Common myeloid progenitor, CD34-positive (primary cell): ENCODE data around the gene EFHB.
"Not testable (repeated sequence)": the region's sequence is repeated elsewhere in the genome, so short reads cannot be mapped to it uniquely, and the experiment has no call there.

ENCODE experiments used
- CTCF ChIA-PET: fragments of 350-600 bp; sonication (Branson Sonifier 250); formaldehyde crosslinking; loops from one replicate; lab custom pipeline; 2021; ENCODE audit warnings: antibody characterized with exemption; lab: Charles Lee
- POLR2A ChIA-PET: fragments of 350-600 bp; sonication (Branson Sonifier 250); formaldehyde crosslinking; loops from one replicate; lab custom pipeline; 2021; ENCODE audit warnings: antibody characterized with exemption; lab: Charles Lee
- DNase-seq, 3 donors: peaks; one replicate each; pipeline versions ENCODE4 v3.0.0 to v3.0.0-alpha.2; 2013
- H3K27ac ChIP-seq, 2 experiments: 1 replicate in 1 of 2; 2 replicates in 1 of 2; pipeline ENCODE4 v1.7.0; 2013; ENCODE audit warnings: inconsistent platforms in 2 of 2, low read length in 2 of 2, mild to moderate bottlenecking in 2 of 2, low read depth in 1 of 2, moderate library complexity in 1 of 2; ENCODE audit not compliant: severe bottlenecking in 2 of 2, insufficient read depth in 1 of 2, poor library complexity in 1 of 2
- H3K27me3 ChIP-seq, 5 experiments: replicated peaks in 2 of 5; 1 replicate in 3 of 5; 2 replicates in 2 of 5; pipeline versions ENCODE4 v1.6.1 to v1.7.0; 2013; ENCODE audit warnings: low read length in 4 of 5, mild to moderate bottlenecking in 2 of 5, moderate library complexity in 2 of 5, inconsistent platforms in 1 of 5; ENCODE audit not compliant: insufficient read depth in 5 of 5, control insufficient read depth in 4 of 5
- H3K36me3 ChIP-seq, 4 experiments: 1 replicate in 2 of 4; 2 replicates in 2 of 4; pipeline versions ENCODE4 v1.6.1 to v1.7.0; 2013; ENCODE audit warnings: low read length in 3 of 4, control low read depth in 1 of 4, mild to moderate bottlenecking in 1 of 4; ENCODE audit not compliant: control insufficient read depth in 4 of 4, insufficient read depth in 4 of 4
- H3K4me1 ChIP-seq, 4 experiments: 1 replicate in 3 of 4; 2 replicates in 1 of 4; pipeline versions ENCODE4 v1.6.1 to v1.7.1; 2013; ENCODE audit warnings: low read length in 3 of 4, mild to moderate bottlenecking in 3 of 4, control low read depth in 1 of 4, inconsistent platforms in 1 of 4, moderate library complexity in 1 of 4; ENCODE audit not compliant: control insufficient read depth in 4 of 4, insufficient read depth in 4 of 4; ENCODE audit errors: control extremely low read depth in 1 of 4
- H3K4me3 ChIP-seq, 7 experiments: 1 replicate in 4 of 7; 2 replicates in 3 of 7; pipeline versions ENCODE4 v1.5.1 to v1.7.0; 2013; ENCODE audit warnings: mild to moderate bottlenecking in 7 of 7, low read length in 6 of 7, moderate library complexity in 6 of 7, inconsistent platforms in 2 of 7, low read depth in 2 of 7, control low read depth in 1 of 7; ENCODE audit not compliant: insufficient read depth in 4 of 7, control insufficient read depth in 1 of 7; ENCODE audit errors: extremely low read depth in 1 of 7
- H3K9me3 ChIP-seq, 5 experiments: 1 replicate in 4 of 5; 2 replicates in 1 of 5; pipeline versions ENCODE4 v1.6.1 to v1.7.1; 2013; ENCODE audit warnings: low read length in 4 of 5, mild to moderate bottlenecking in 2 of 5, inconsistent platforms in 1 of 5, low read depth in 1 of 5, moderate library complexity in 1 of 5; ENCODE audit not compliant: control insufficient read depth in 4 of 5, insufficient read depth in 2 of 5; ENCODE audit errors: control extremely low read depth in 1 of 5
- WGBS: methylation state at CpG from one replicate; pipeline ENCODE4 v1.1.5; 2013; ENCODE audit not compliant: insufficient coverage; 5-methylcytosine and 5-hydroxymethylcytosine counted together

Gene EFHB

GRCh38 chr3:19903649-19904048 is 30.4 kb downstream of the EFHB start:
- 100% methylated on average over 1 of the region's 2 CpGs for WGBS
- DNase-seq: no peak
- no peak overlapping the region for H3K27ac ChIP-seq
- H3K9me3 ChIP-seq: no peaks in the 10 kb centered on the region
- ChIA-PET POLR2A (no interaction called here), CTCF (no interaction called here)
- no peaks in the 10 kb centered on the region for H3K27me3 ChIP-seq
- H3K4me3 ChIP-seq: no peak overlapping the region
- H3K4me1 ChIP-seq: peaks cover 0 to 7% (median 1%) of the 10 kb centered on the region in 4 experiments
- no peaks in the 10 kb centered on the region for H3K36me3 ChIP-seq

- Histone ChIP-seq H3K36me3 (no peaks in the 10 kb centered on the region), H3K27me3 (no peaks in the 10 kb centered on the region), H3K4me1 (peaks cover 0 to 7% (median 1%) of the 10 kb centered on the region in 4 experiments), H3K27ac (no peak overlapping the region), H3K9me3 (no peaks in the 10 kb centered on the region), H3K4me3 (no peak overlapping the region)
- WGBS: 51% methylated on average over 4 of the region's 4 CpGs
- DNase-seq: peak; percentile 11 to 59 (median 53)
- ChIA-PET POLR2A (no interaction called here), CTCF (interaction anchor here (1.0 to 1.3 kb wide), 2 partner anchors 10 to 16 kb away, joined by 3 to 4 read pairs; no protein-coding TSS in a partner anchor)
Observed at GRCh38 chr3:19901918-19902317, 32.1 kb downstream of the EFHB start.

GRCh38 chr3:19901337-19901736 is 32.7 kb downstream of the EFHB start:
- Histone ChIP-seq H3K27me3 (no peaks in the 10 kb centered on the region), H3K36me3 (no peaks in the 10 kb centered on the region), H3K4me3 (no peak overlapping the region), H3K27ac (no peak overlapping the region), H3K4me1 (peaks cover 0 to 7% (median 1%) of the 10 kb centered on the region in 4 experiments), H3K9me3 (no peaks in the 10 kb centered on the region)
- no CpG with 5 or more reads among the region's 5 CpGs for WGBS
- CTCF ChIA-PET: interaction anchor here (1.0 to 1.3 kb wide), 2 partner anchors 9 to 15 kb away, joined by 3 to 4 read pairs; no protein-coding TSS in a partner anchor
- DNase-seq: peak in 2 of 3 donors; percentile 6 to 16
- POLR2A ChIA-PET: no interaction called here

- POLR2A ChIA-PET, CTCF ChIA-PET, H3K4me1 ChIP-seq, H3K9me3 ChIP-seq, DNase-seq, H3K27ac ChIP-seq, H3K27me3 ChIP-seq, H3K4me3 ChIP-seq, H3K36me3 ChIP-seq: not testable (repeated sequence)
- 100% methylated on average over 5 of the region's 7 CpGs for WGBS
Observed at GRCh38 chr3:19899833-19900232, 34.2 kb downstream of the EFHB start.

GRCh38 chr3:19899264-19899663 is 34.8 kb downstream of the EFHB start:
- POLR2A ChIA-PET: no interaction called here
- peaks cover 0 to 7% (median 1%) of the 10 kb centered on the region in 4 experiments for H3K4me1 ChIP-seq
- H3K27me3 ChIP-seq: no peaks in the 10 kb centered on the region
- CTCF ChIA-PET: no interaction called here
- 100% methylated on average over 1 of the region's 2 CpGs for WGBS
- DNase-seq: no peak
- no peaks in the 10 kb centered on the region for H3K36me3 ChIP-seq
- no peak overlapping the region for H3K4me3 ChIP-seq
- no peaks in the 10 kb centered on the region for H3K9me3 ChIP-seq
- no peak overlapping the region for H3K27ac ChIP-seq

GRCh38 chr3:19898721-19899120 is 35.3 kb downstream of the EFHB start:
- POLR2A ChIA-PET: no interaction called here
- DNase-seq: no peak

GRCh38 chr3:19891740-19892139 is 42.3 kb downstream of the EFHB start:
- POLR2A ChIA-PET: interaction anchor here (0.6 kb wide), 1 partner anchor 16 kb away, joined by 4 read pairs; no protein-coding TSS in a partner anchor
- no peak for DNase-seq
- no peaks in the 10 kb centered on the region for H3K36me3 ChIP-seq
- CTCF ChIA-PET: interaction anchor here (0.5 to 1.6 kb wide), 3 partner anchors 10 to 827 kb away, joined by 3 read pairs; no protein-coding TSS in a partner anchor
- no peaks in the 10 kb centered on the region for H3K27me3 ChIP-seq
- H3K4me1 ChIP-seq: peaks cover 0 to 11% (median 0%) of the 10 kb centered on the region in 4 experiments
- H3K4me3 ChIP-seq: no peak overlapping the region
- no peaks in the 10 kb centered on the region for H3K9me3 ChIP-seq
- H3K27ac ChIP-seq: no peak overlapping the region
- 100% methylated on average over 1 of the region's 1 CpG for WGBS

More at GRCh38 chr3:19898721-19899120, 35.3 kb downstream of the EFHB start:
- H3K4me3 ChIP-seq: no peak overlapping the region
- CTCF ChIA-PET: interaction anchor here (0.9 kb wide), 1 partner anchor 14 kb away, joined by 3 read pairs; no protein-coding TSS in a partner anchor
- H3K36me3 ChIP-seq: no peaks in the 10 kb centered on the region
- H3K27me3 ChIP-seq: no peaks in the 10 kb centered on the region
- no peak overlapping the region for H3K27ac ChIP-seq
- H3K9me3 ChIP-seq: no peaks in the 10 kb centered on the region
- peaks cover 0 to 7% (median 1%) of the 10 kb centered on the region in 4 experiments for H3K4me1 ChIP-seq
- WGBS: 100% methylated on average over 1 of the region's 2 CpGs
